ENCODE measurements around the gene DAB2. TPM values are rescaled to one million over a fixed set of nuclear protein-coding genes. Genes with fewer than 3 reads are reported as not detected.

Gene DAB2
- 164 and 242 TPM in 2 replicates for total RNA-seq

DNA sequence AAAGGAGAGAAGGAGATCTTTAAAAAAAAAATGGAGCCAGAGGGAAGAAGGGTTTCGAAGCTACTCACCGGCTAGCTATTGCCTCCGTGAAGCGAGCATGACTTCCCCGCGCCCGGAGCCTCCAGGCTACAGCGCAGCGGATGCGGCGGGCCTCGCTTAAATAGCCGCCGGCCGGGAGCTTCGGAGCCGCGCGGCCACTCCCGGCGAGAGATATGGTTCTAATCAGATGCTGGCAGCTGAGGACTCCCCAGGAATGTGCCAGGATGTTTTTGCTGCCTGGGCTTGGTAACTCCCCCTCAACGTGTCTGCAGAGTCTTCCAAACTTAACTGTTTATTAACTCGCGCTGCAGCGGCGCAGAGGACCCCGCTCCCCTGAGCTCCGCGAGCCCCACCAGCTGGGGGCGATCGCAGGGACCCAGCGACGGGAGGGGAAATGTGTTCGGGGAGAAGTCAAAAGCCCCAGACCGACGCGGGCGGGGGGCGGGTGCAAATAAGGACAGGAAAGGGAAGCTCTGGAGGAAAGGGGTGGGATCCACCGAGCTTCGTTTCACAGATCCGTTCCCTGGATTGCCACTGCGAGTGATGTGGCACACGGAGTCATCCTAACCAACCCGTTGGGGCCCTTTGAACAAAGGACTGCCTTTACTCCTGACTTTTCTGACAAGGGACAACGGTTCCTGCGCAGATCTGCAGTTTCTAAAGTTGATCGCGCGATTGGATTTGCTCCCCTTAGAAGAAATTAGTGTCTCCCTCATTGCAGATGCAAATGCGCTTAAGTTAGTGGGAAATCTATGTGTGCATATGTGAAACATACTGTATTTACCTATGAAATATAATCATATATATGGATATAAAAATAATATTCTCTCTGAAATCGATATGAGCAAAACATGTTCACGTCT lies at the start of gene DAB2:
DAB2 (minus strand) TSS at position 245 of the 902 bp plus-strand sequence. CDS start 30,660 bp downstream, outside the sequence.
- peak; percentile 75 for DNase-seq (ENCODE audit: extremely low read depth, low read depth, low spot score)

GRCh38 chr5:39473156-39473775 lies 48.5 kb upstream of the DAB2 start:
- no peak for DNase-seq (ENCODE audit: extremely low read depth, low read depth, low spot score)

DNA sequence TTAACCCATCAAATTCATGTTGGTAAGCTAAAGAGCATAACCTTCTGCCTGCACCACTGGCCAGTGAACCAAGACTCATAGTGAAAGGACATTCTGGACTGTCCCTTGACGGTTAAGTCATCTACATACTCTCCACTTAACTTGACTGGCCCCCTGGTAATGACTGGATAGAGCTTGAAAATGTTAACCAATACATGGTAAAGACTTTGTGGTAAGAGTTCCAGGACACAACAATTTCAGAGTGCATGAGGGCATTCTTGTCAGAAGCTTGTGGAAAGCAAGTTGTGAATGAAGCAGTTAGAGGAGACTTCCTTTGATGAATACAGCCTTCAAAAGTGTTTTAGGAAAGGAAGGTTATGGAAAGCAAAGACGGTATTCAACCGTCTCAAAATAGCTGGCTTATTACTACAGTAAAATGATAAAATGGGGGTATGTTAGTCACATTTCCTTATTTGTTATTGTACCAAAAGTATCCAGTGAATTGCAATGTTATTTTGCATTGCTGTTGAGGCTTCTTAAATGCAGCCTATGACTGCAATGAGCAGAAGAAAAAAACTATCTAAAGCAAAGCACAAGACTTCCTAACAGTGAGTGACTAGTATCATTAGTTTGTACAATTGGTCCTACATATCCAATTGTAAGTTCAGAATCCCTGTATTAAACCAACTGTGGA lies 47.2 kb upstream of the DAB2 start:
- DNase-seq (ENCODE audit: extremely low read depth, low read depth, low spot score) = no peak

DNA sequence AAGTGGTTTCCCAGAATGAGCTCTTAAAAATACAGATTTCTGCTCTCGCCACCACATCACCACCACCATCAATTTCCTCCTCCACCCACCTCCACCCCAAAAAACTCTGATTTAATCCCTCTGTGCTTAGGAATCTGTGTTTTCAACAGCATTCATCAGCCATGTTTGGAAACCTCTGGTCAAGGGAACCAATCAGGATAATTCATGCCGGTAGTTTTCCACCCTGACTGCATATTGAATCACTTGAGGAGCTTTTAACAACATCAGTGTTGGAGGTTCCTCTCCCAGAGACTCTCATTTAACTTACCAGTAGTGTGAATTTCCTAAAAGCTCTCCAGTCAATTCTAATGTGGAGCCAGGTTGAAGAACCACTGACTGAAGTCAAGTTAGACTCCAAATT lies 46.0 kb upstream of the DAB2 start:
- DNase-seq (ENCODE audit: extremely low read depth, low read depth, low spot score) = no peak

GRCh38 chr5:39469777-39470415 lies 45.1 kb upstream of the DAB2 start:
- no peak for DNase-seq (ENCODE audit: extremely low read depth, low read depth, low spot score)

- DNase-seq (ENCODE audit: extremely low read depth, low read depth, low spot score) = no peak
Observed at GRCh38 chr5:39469176-39469575, 44.4 kb upstream of the DAB2 start.

DNA sequence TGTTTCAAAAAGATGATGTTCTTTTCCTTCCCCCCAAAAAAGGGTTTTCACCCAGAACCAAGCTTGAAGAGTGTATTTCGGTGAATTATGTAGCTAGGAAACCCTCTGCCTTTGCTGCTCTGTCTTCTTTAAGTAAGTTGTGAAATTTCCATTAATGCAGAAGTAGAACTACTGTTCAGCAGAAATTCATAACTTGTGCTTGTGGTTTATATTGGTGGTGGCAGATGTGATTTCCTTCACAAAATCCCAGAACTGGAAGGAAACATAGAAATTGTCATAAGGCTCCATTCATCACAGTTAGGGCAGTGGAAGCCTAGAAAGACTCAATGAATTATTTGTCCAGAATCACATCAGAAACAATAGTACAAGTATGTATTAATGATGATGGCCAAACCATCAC lies 42.1 kb upstream of the DAB2 start:
- DNase-seq (ENCODE audit: extremely low read depth, low read depth, low spot score) = no peak

GRCh38 chr5:39465843-39466242 lies 41.1 kb upstream of the DAB2 start:
- DNase-seq (ENCODE audit: extremely low read depth, low read depth, low spot score) = no peak

GRCh38 chr5:39465097-39465496 lies 40.3 kb upstream of the DAB2 start:
- no peak for DNase-seq (ENCODE audit: extremely low read depth, low read depth, low spot score)

GRCh38 chr5:39464088-39464487 lies 39.3 kb upstream of the DAB2 start:
- DNase-seq (ENCODE audit: extremely low read depth, low read depth, low spot score) = no peak

DNA sequence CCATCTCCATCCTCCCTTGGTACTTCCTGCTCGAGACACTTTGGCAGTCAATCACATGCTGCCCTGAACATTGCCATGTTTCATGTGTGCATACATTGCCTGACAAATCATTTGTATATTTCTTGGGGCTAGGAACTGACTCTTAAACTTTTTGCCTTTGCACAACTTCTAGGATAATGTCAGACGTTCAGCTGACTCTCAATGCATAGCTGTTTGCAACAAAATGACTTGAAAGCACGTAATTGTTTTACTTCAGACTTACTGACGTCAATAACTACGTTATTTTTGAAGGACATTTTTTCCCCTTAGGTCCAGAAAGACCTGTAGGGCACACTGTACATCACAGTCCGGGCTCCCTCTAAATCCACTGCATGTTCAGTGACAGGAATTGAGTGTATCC lies 37.4 kb upstream of the DAB2 start:
- DNase-seq (ENCODE audit: extremely low read depth, low read depth, low spot score) = no peak

GRCh38 chr5:39461007-39461682 lies 36.4 kb upstream of the DAB2 start:
- no peak for DNase-seq (ENCODE audit: extremely low read depth, low read depth, low spot score)

DNA sequence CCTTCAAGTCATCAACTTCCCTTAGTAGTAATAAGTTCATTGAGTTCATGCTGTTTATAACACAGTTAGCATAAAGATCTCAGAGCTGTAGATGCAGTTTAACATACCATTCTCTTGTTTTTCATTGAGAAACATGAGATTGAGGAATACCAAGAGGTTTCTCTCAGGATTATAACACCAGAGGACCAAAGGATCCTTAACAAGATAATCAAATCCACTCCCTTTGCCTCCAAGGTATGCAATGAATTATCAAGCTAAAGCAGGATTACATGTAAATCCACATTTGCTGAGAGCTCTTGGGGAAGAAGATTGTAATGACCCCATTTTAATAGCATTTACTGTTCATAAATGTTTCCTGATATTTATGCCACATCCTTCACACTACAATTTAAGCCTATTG lies 35.1 kb upstream of the DAB2 start:
- no peak for DNase-seq (ENCODE audit: extremely low read depth, low read depth, low spot score)

GRCh38 chr5:39459071-39459470 lies 34.3 kb upstream of the DAB2 start:
- no peak for DNase-seq (ENCODE audit: extremely low read depth, low read depth, low spot score)

DNA sequence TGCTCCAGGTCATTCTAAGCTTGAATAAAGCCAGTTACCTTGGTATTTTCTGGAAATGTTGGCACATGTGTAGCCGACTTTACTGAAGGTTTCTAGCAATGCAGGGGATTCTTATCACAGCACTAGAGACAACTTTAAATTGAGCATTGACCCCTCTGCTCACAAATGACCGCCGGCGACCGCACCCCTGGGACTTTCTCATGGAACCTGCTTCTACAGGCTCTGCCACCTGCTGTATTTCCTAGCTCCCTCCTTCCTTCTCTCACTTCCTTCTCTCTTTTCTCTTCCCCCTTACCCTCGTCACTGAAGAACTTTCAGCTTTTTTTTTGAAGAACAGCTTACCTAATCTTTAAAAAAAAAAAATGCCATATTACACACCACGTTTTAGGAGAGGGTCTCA lies 30.9 kb upstream of the DAB2 start:
- DNase-seq (ENCODE audit: extremely low read depth, low read depth, low spot score) = no peak

- no peak for DNase-seq (ENCODE audit: extremely low read depth, low read depth, low spot score)
Observed at GRCh38 chr5:39453606-39454005, 28.8 kb upstream of the DAB2 start.

- DNase-seq (ENCODE audit: extremely low read depth, low read depth, low spot score) = no peak
Observed at GRCh38 chr5:39452846-39453245, 28.1 kb upstream of the DAB2 start.

- DNase-seq (ENCODE audit: extremely low read depth, low read depth, low spot score) = no peak
Observed at GRCh38 chr5:39451276-39451941, 26.6 kb upstream of the DAB2 start.

DNA sequence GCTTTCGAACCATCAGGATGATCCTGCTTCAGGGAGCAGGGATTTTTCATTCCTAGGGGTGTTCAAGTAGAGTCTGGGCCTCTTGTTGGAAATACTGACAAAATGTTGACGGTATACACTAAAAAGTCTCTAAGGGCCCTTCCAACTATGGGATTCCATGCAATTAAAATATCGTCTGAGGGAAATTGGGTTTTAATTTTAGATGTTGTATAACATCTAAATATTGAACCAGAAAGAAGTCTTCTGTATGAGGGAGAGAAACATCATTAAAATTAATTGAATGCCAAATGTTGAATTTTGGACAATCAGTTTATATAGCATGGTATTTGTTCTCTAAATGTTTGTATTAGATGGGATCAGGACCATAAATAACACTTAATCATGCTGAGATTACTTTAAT lies 25.7 kb upstream of the DAB2 start:
- DNase-seq (ENCODE audit: extremely low read depth, low read depth, low spot score) = no peak

- DNase-seq (ENCODE audit: extremely low read depth, low read depth, low spot score) = no peak
Observed at GRCh38 chr5:39449591-39449990, 24.8 kb upstream of the DAB2 start.
